Aorta (tissue), 5 donors: ENCODE measurements around the gene RAB4A. TPM values are rescaled to one million over a fixed set of nuclear protein-coding genes. Genes with fewer than 3 reads are reported as not detected.

Experiments used
- ATAC-seq: fragments of 200-7000 bp; cut with Tn5 transposase; one replicate; pipeline ENCODE4 v1.9.1; 2022; ENCODE audit warnings: moderate library complexity; ENCODE audit not compliant: low FRiP score
- DNase-seq, 2 donors: peaks; one replicate each; pipeline ENCODE4 v3.0.0-alpha.2; 2020
- H3K27ac ChIP-seq, 2 donors: one replicate each; pipeline ENCODE4 v1.5.1; 2013; ENCODE audit warnings: low read length in 2 of 2, mild to moderate bottlenecking in 2 of 2, moderate library complexity in 2 of 2, control low read depth in 1 of 2, inconsistent platforms in 1 of 2, low read depth in 1 of 2
- H3K27me3 ChIP-seq, 2 donors: one replicate each; pipeline ENCODE4 v1.6.1; 2013; ENCODE audit warnings: control low read depth in 1 of 2, low read length in 1 of 2, mild to moderate bottlenecking in 1 of 2, moderate library complexity in 1 of 2; ENCODE audit not compliant: insufficient read depth in 2 of 2, control insufficient read depth in 1 of 2
- H3K36me3 ChIP-seq, 2 donors: one replicate each; pipeline ENCODE4 v1.6.1; 2013; ENCODE audit warnings: control low read depth in 1 of 2, low read length in 1 of 2, mild to moderate bottlenecking in 1 of 2; ENCODE audit not compliant: insufficient read depth in 2 of 2, control insufficient read depth in 1 of 2
- H3K4me1 ChIP-seq, 2 donors: one replicate each; pipeline ENCODE4 v1.6.1; 2013; ENCODE audit warnings: low read length in 2 of 2, control low read depth in 1 of 2, mild to moderate bottlenecking in 1 of 2, moderate library complexity in 1 of 2; ENCODE audit not compliant: insufficient read depth in 2 of 2, control insufficient read depth in 1 of 2
- H3K4me3 ChIP-seq, 2 donors: one replicate each; pipeline ENCODE4 v1.5.1; 2013; ENCODE audit warnings: low read length in 2 of 2, control low read depth in 1 of 2, mild to moderate bottlenecking in 1 of 2
- H3K9me3 ChIP-seq: one replicate; pipeline ENCODE4 v1.6.1; 2013; ENCODE audit warnings: mild to moderate bottlenecking, low read length; ENCODE audit not compliant: control insufficient read depth
- WGBS, 2 donors: extraction: QIAGEN DNeasy Blood & Tissue Kit; methylation state at CpG; one replicate each; pipeline ENCODE4 v1.1.7; 2013; 5-methylcytosine and 5-hydroxymethylcytosine counted together
- intact Hi-C, 2 donors: fragments of 100-400 bp; cut with DNase I; formaldehyde crosslinking; loops; one replicate each; pipeline versions ENCODE4 v1.14.2 to v1.15.0; 2022
- polyA plus RNA-seq, 2 donors: library from polyadenylated mRNA; stranded (reverse); fragments of 200-250 nt; gene quantifications; one replicate each; pipeline ENCODE4 v1.2.3, GENCODE V29; 2013
- total RNA-seq, 2 donors: library from RNA; stranded (reverse); fragmentation: NEBNext Ultra II Directional; extraction: Animal tissue kit (Norgen Biotek cat#: 25700); gene quantifications; one replicate each; pipeline ENCODE4 v1.2.1, GENCODE V29; 2021
- donor health status: healthy with polysubstance abuse.
- donor health status: Bipolar disorder and iron deficiency.
- donor health status: DM: no; HTN: no; CAD: no.
- donor health status: DM: no; HTN: no; CAD: no.
- donor health status: DM: yes; HTN: yes; CAD: no.

The RAB4A gene
- total and polyA plus RNA-seq, 4 donors = 38.1 to 60.5 (median 58.6) TPM

GRCh38 chr1:229273507-229274232, 2.8 kb downstream of the RAB4A start:
- ATAC-seq = no peak
- H3K9me3 ChIP-seq = no peaks in the 10 kb centered on the region
- H3K4me3 ChIP-seq = no peak overlapping the region
- no peak overlapping the region for H3K27ac ChIP-seq
- H3K4me1 ChIP-seq = peaks cover 2 to 4% of the 10 kb centered on the region in 2 donors
- H3K36me3 ChIP-seq = no peaks in the 10 kb centered on the region
- H3K27me3 ChIP-seq = no peaks in the 10 kb centered on the region
- WGBS, 2 donors = 68 to 81% methylated on average over 6 to 7 of the region's 7 CpGs
- DNase-seq = no peak
- intact Hi-C loops = loop anchor here in 1 of 2 donors (5.0 kb wide), 1 partner anchor 64 kb away; no protein-coding TSS in a partner anchor

- Histone ChIP-seq H3K36me3 (no peaks in the 10 kb centered on the region), H3K4me1 (peaks cover 2 to 4% of the 10 kb centered on the region in 2 donors), H3K27me3 (no peaks in the 10 kb centered on the region), H3K4me3 (no peak overlapping the region), H3K9me3 (no peaks in the 10 kb centered on the region), H3K27ac (no peak overlapping the region)
- DNase-seq = no peak
- intact Hi-C loops = no loop called here
- no peak for ATAC-seq
- WGBS, 2 donors = 97 to 98% methylated on average over 2 of the region's 2 CpGs
Observed at GRCh38 chr1:229275005-229275404, 4.1 kb downstream of the RAB4A start.

GRCh38 chr1:229278120-229278741, 7.3 kb downstream of the RAB4A start:
- no peaks in the 10 kb centered on the region for H3K27me3 ChIP-seq
- H3K27ac ChIP-seq = no peak overlapping the region
- ATAC-seq (no peak), DNase-seq (no peak)
- no peaks in the 10 kb centered on the region for H3K36me3 ChIP-seq
- no peaks in the 10 kb centered on the region for H3K9me3 ChIP-seq
- peaks cover 2% of the 10 kb centered on the region in 2 donors for H3K4me1 ChIP-seq
- WGBS, 2 donors = 86 to 91% methylated on average over 2 of the region's 2 CpGs
- H3K4me3 ChIP-seq = no peak overlapping the region
- intact Hi-C loops = no loop called here

- Histone ChIP-seq H3K9me3 (no peaks in the 10 kb centered on the region), H3K36me3 (no peaks in the 10 kb centered on the region), H3K4me3 (no peak overlapping the region), H3K27me3 (no peaks in the 10 kb centered on the region), H3K27ac (no peak overlapping the region), H3K4me1 (peaks cover 2% of the 10 kb centered on the region in 2 donors)
- ATAC-seq (no peak), DNase-seq (no peak)
- 76 to 82% methylated on average over 3 of the region's 3 CpGs for WGBS, 2 donors
- intact Hi-C loops = no loop called here
Observed at GRCh38 chr1:229279242-229279641, 8.3 kb downstream of the RAB4A start.

GRCh38 chr1:229280037-229280828, 9.3 kb downstream of the RAB4A start:
- no peak for DNase-seq
- Histone ChIP-seq H3K4me1 (peaks cover 2% of the 10 kb centered on the region in 2 donors), H3K27ac (no peak overlapping the region), H3K36me3 (no peaks in the 10 kb centered on the region), H3K9me3 (no peaks in the 10 kb centered on the region), H3K4me3 (no peak overlapping the region), H3K27me3 (no peaks in the 10 kb centered on the region)
- WGBS, 2 donors = 64% methylated on average over 6 of the region's 6 CpGs
- intact Hi-C loops = no loop called here
- ATAC-seq = no peak

GRCh38 chr1:229280921-229281320, 10.0 kb downstream of the RAB4A start:
- no peak for ATAC-seq
- 81 to 82% methylated on average over 3 of the region's 3 CpGs for WGBS, 2 donors

GRCh38 chr1:229281339-229281926, 10.5 kb downstream of the RAB4A start:
- no peaks in the 10 kb centered on the region for H3K9me3 ChIP-seq
- DNase-seq (no peak), ATAC-seq (no peak)
- 88 to 93% methylated on average over 1 of the region's 1 CpG for WGBS, 2 donors
- intact Hi-C loops = no loop called here
- H3K27me3 ChIP-seq = no peaks in the 10 kb centered on the region
- peaks cover 2% of the 10 kb centered on the region in 2 donors for H3K4me1 ChIP-seq
- H3K4me3 ChIP-seq = no peak overlapping the region
- no peak overlapping the region for H3K27ac ChIP-seq
- H3K36me3 ChIP-seq = no peaks in the 10 kb centered on the region

More at GRCh38 chr1:229280921-229281320, 10.0 kb downstream of the RAB4A start:
- no peak overlapping the region for H3K27ac ChIP-seq
- no peak overlapping the region for H3K4me3 ChIP-seq
- H3K27me3 ChIP-seq = no peaks in the 10 kb centered on the region
- no peaks in the 10 kb centered on the region for H3K36me3 ChIP-seq
- intact Hi-C loops = no loop called here
- no peaks in the 10 kb centered on the region for H3K9me3 ChIP-seq
- H3K4me1 ChIP-seq = peaks cover 2% of the 10 kb centered on the region in 2 donors
- DNase-seq = no peak

GRCh38 chr1:229282295-229282823, 11.4 kb downstream of the RAB4A start:
- H3K27me3 ChIP-seq = no peaks in the 10 kb centered on the region
- no peak overlapping the region for H3K27ac ChIP-seq
- no peak overlapping the region for H3K4me3 ChIP-seq
- 85 to 94% methylated on average over 1 of the region's 1 CpG for WGBS, 2 donors
- ATAC-seq = no peak
- no peak for DNase-seq
- no peaks in the 10 kb centered on the region for H3K9me3 ChIP-seq
- peaks cover 0 to 6% of the 10 kb centered on the region in 2 donors for H3K4me1 ChIP-seq
- no peaks in the 10 kb centered on the region for H3K36me3 ChIP-seq
- intact Hi-C loops = no loop called here
